Body of pancreas (tissue), 4 donors: ENCODE measurements around the gene OSBPL10. TPM values are rescaled to one million over a fixed set of nuclear protein-coding genes. Genes with fewer than 3 reads are reported as not detected.
A peak's percentile ranks its signal among the peaks of the same experiment; 100 is the strongest.

ENCODE experiments used
- ATAC-seq: fragments of 150-250 bp; one replicate; pipeline ENCODE4 v1.9.1; 2016
- DNase-seq, 4 donors: peaks; one replicate each; pipeline ENCODE4 v3.0.0-alpha.2; 2019
- H3K27ac ChIP-seq, 4 donors: fragments of 200-600 bp; sonication (generic); 1 replicate in 3 of 4; 2 replicates in 1 of 4; pipeline versions ENCODE4 v1.5.1 to v1.6.1; 2016 to 2019; ENCODE audit warnings: mild to moderate bottlenecking in 1 of 4, mixed read lengths in 1 of 4, moderate library complexity in 1 of 4
- H3K27me3 ChIP-seq, 2 donors: fragments of 200-600 bp; sonication (generic); one replicate each; pipeline ENCODE4 v1.6.0; 2016; ENCODE audit warnings: mild to moderate bottlenecking in 1 of 2
- H3K36me3 ChIP-seq, 2 donors: fragments of 200-600 bp; sonication (generic); replicated peaks in 1 of 2; 2 replicates each; pipeline ENCODE4 v1.5.1; 2016; ENCODE audit warnings: low read depth in 2 of 2; ENCODE audit not compliant: insufficient read depth in 1 of 2
- H3K4me1 ChIP-seq: fragments of 200-600 bp; sonication (generic); one replicate; pipeline ENCODE4 v1.6.0; 2016
- H3K4me3 ChIP-seq, 2 donors: fragments of 200-600 bp; sonication (generic); 1 replicate in 1 of 2; 2 replicates in 1 of 2; pipeline ENCODE4 v1.5.1; 2016 to 2019
- H3K9me3 ChIP-seq, 3 donors: fragments of 200-600 bp; sonication (generic); 1 replicate in 2 of 3; 2 replicates in 1 of 3; pipeline ENCODE4 v1.5.1; 2016
- POLR2A ChIP-seq, 3 donors: fragments of 450-650 bp; IDR thresholded peaks; one replicate each; pipeline ENCODE4 v1.6.1; 2016; ENCODE audit warnings: antibody characterized with exemption in 3 of 3, mild to moderate bottlenecking in 2 of 3
- WGBS, 2 donors: methylation state at CpG; one replicate each; pipeline ENCODE4 v1.1.5; 2017; 5-methylcytosine and 5-hydroxymethylcytosine counted together
- intact Hi-C: fragments of 100-400 bp; cut with DNase I; formaldehyde crosslinking; loops from one replicate; pipeline ENCODE4 v1.15.1; 2023
- total RNA-seq, 2 donors: library from RNA; depleted of rRNA; stranded (reverse); fragments of >200 nt; gene quantifications; one replicate each; pipeline ENCODE4 v1.1.0, GENCODE V29; 2016
- TF ChIP-seq, protein P1 (sequence below), 7 experiments: fragments of 450-650 bp in 4 of 7; fragments of 200-600 bp in 3 of 7; sonication (generic) in 3 of 7; IDR thresholded peaks; one replicate each; pipeline ENCODE4 v1.5.1; 2016 to 2019; ENCODE audit warnings: antibody characterized with exemption in 7 of 7

OSBPL10 gene
- total RNA-seq, 2 donors from 2014 or later = 3.4 to 27.0 TPM

DNA sequence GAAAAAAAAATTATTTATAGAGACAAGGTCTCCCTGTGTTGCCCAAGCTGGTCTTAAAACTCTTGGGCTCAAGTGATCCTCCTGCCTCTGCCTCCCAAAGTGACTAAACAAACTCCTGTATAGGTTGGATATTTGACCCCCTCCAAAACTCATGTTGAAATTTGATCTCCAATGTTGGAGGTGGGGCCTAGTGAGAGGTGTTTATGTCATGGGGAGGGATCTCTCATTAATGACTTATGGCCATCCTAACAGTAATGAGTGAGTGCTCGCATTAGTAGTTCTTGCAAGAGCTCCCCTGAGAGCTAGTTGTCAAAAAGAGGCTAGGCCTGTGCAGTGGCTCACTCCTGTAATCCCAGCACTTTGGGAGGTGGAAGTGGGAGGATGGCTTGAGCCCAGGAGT is 307.1 kb downstream of the OSBPL10 start:
- ATAC-seq (no peak), DNase-seq (no peak)
- H3K9me3 ChIP-seq = no peaks in the 10 kb centered on the region
- 94 to 100% methylated on average over 1 of the region's 1 CpG for WGBS, 2 donors
- H3K4me1 ChIP-seq = peaks cover 2% of the 10 kb centered on the region
- no peaks in the 10 kb centered on the region for H3K36me3 ChIP-seq
- no peaks in the 10 kb centered on the region for H3K27me3 ChIP-seq
- intact Hi-C loops = no loop called here
- TF ChIP-seq, protein P1, sequence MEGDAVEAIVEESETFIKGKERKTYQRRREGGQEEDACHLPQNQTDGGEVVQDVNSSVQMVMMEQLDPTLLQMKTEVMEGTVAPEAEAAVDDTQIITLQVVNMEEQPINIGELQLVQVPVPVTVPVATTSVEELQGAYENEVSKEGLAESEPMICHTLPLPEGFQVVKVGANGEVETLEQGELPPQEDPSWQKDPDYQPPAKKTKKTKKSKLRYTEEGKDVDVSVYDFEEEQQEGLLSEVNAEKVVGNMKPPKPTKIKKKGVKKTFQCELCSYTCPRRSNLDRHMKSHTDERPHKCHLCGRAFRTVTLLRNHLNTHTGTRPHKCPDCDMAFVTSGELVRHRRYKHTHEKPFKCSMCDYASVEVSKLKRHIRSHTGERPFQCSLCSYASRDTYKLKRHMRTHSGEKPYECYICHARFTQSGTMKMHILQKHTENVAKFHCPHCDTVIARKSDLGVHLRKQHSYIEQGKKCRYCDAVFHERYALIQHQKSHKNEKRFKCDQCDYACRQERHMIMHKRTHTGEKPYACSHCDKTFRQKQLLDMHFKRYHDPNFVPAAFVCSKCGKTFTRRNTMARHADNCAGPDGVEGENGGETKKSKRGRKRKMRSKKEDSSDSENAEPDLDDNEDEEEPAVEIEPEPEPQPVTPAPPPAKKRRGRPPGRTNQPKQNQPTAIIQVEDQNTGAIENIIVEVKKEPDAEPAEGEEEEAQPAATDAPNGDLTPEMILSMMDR (IDR thresholded peaks at IDR 0.05) = no peak
- TF ChIP-seq POLR2A (IDR thresholded peaks at IDR 0.05) = no peak
- no peak overlapping the region for H3K27ac ChIP-seq
- H3K4me3 ChIP-seq = no peak overlapping the region

DNA sequence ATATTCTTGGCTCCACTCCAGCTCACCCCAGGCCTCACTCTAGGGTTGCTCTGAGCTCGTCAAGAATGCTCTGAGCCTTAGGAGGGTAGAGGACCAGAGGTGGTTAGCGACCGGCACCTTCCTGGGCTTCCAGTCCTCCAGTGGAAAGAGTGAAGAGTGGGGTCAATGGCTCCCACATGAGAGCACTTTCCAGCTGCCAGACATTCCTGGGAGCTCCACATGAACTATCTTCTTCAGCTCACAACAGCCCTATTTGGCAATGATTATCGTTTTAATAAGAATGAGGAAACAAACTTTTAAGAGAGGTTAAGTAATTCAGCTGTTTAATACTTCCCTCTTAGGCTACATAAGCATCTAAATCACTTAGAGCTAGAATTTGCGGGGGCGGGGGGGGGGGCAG is 309.1 kb downstream of the OSBPL10 start:
- 68 to 72% methylated on average over 4 to 6 of the region's 6 CpGs for WGBS, 2 donors
- H3K27ac ChIP-seq = no peak overlapping the region
- H3K27me3 ChIP-seq = no peaks in the 10 kb centered on the region
- no peaks in the 10 kb centered on the region for H3K36me3 ChIP-seq
- no peaks in the 10 kb centered on the region for H3K9me3 ChIP-seq
- intact Hi-C loops = no loop called here
- DNase-seq (peak in 1 of 4 donors; percentile 13), ATAC-seq (no peak)
- H3K4me1 ChIP-seq = no peaks in the 10 kb centered on the region
- no peak overlapping the region for H3K4me3 ChIP-seq
- TF ChIP-seq, protein P1 (IDR thresholded peaks at IDR 0.05) = no peak
- TF ChIP-seq POLR2A (IDR thresholded peaks at IDR 0.05) = no peak

DNA sequence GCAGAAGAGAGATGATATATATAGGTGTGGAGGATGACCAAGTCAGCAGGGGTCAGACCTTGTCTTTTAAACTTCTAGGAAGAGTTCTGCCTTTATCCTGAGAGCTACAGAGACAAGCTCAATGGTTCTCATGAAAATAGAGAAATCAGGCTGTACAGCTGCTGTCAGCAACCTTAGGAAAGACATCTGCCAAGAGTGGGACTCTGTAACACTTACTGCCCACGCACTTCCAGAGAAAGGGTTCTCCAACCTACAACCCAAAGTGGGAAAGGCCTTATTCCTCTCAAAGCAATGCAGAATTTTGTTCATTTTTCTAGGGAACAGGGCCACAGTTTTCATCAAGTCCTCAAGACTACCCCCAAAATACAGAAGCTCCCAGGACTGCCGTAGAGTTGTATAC is 309.6 kb downstream of the OSBPL10 start:
- Histone ChIP-seq H3K27me3 (no peaks in the 10 kb centered on the region), H3K36me3 (no peaks in the 10 kb centered on the region), H3K4me3 (no peak overlapping the region), H3K9me3 (no peaks in the 10 kb centered on the region), H3K4me1 (no peaks in the 10 kb centered on the region), H3K27ac (no peak overlapping the region)
- TF ChIP-seq, protein P1 (IDR thresholded peaks at IDR 0.05) = no peak
- no peak for TF ChIP-seq POLR2A (IDR thresholded peaks at IDR 0.05)
- intact Hi-C loops = no loop called here
- no peak for DNase-seq
- ATAC-seq = no peak
- 74 to 83% methylated on average over 2 of the region's 2 CpGs for WGBS, 2 donors

DNA sequence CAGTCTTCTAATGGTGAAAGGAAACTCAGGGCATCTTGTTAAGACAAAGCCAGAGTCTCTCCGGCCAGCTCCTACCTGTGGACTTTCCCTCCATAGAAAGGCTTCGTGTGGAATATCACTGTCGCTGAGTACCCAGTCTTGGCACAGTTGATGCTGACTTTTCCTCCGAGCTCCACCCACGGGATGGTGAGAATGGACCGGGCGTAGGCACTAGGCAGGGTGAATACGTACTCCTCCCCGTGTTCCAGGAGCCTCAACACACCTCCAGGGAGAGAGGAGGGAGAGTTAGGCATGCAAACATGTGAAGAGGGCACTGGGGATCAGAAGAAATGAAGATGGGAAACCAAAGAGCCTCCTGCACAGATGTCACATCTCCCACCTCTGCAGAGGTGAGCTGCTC is 310.3 kb downstream of the OSBPL10 start:
- H3K9me3 ChIP-seq = no peaks in the 10 kb centered on the region
- no peak for DNase-seq
- ATAC-seq = no peak
- H3K27me3 ChIP-seq = no peaks in the 10 kb centered on the region
- intact Hi-C loops = no loop called here
- WGBS, 2 donors = 82 to 89% methylated on average over 9 of the region's 9 CpGs
- H3K36me3 ChIP-seq = no peaks in the 10 kb centered on the region
- no peak overlapping the region for H3K4me3 ChIP-seq
- TF ChIP-seq, protein P1 (IDR thresholded peaks at IDR 0.05) = no peak
- no peak for TF ChIP-seq POLR2A (IDR thresholded peaks at IDR 0.05)
- H3K4me1 ChIP-seq = no peaks in the 10 kb centered on the region
- H3K27ac ChIP-seq = no peak overlapping the region

DNA sequence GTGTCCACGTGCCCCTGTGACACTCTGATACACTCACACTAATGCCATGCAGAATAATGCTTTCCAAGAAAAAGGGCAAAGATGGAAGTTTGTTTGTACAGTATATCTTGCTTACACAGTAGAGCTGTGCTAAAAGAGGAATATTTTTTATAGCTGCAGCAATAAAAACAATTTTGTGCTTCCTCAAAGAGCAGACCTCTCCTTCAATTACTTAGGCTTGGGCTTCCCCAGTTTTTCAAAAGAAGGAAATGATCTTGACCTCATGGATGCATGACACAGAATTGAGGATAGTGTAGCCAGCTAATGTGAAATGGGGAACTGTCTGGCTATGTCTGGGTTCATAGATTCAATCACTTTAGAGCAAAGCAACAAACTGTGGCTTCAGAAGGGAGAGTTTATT is 310.9 kb downstream of the OSBPL10 start:
- intact Hi-C loops = no loop called here
- no peak overlapping the region for H3K4me3 ChIP-seq
- no peak for ATAC-seq
- no peak overlapping the region for H3K27ac ChIP-seq
- no peak for DNase-seq
- H3K9me3 ChIP-seq = no peaks in the 10 kb centered on the region
- 30 to 31% methylated on average over 1 of the region's 1 CpG for WGBS, 2 donors
- TF ChIP-seq, protein P1 (IDR thresholded peaks at IDR 0.05) = no peak
- no peak for TF ChIP-seq POLR2A (IDR thresholded peaks at IDR 0.05)
- no peaks in the 10 kb centered on the region for H3K27me3 ChIP-seq
- H3K4me1 ChIP-seq = no peaks in the 10 kb centered on the region
- no peaks in the 10 kb centered on the region for H3K36me3 ChIP-seq
